GM18526 (cell line): ENCODE measurements around the gene SLC39A3.

Experiments
- POLR2A ChIP-seq: IDR thresholded peaks from 3 replicates; pipeline ENCODE4 v1.6.1; 2011; ENCODE audit not compliant: insufficient read length; ENCODE audit errors: extremely low read depth

The SLC39A3 gene

GRCh38 chr19:2722541-2723344 lies 17.1 kb downstream of the SLC39A3 start:
- no peak for TF ChIP-seq POLR2A

GRCh38 chr19:2721570-2722540 lies 18.0 kb downstream of the SLC39A3 start:
- TF ChIP-seq POLR2A = no peak

GRCh38 chr19:2720777-2721569 lies 18.8 kb downstream of the SLC39A3 start, which contains the start of gene DIRAS1:
TSS of gene DIRAS1 (minus strand) at chr19:2721372. CDS start at chr19:2717806, 3,566 bp downstream.
- no peak for TF ChIP-seq POLR2A

GRCh38 chr19:2719920-2720776 lies 19.7 kb downstream of the SLC39A3 start:
- no peak for TF ChIP-seq POLR2A

GRCh38 chr19:2719232-2719735 lies 20.5 kb downstream of the SLC39A3 start:
- no peak for TF ChIP-seq POLR2A

GRCh38 chr19:2717638-2718541 lies 21.9 kb downstream of the SLC39A3 start:
- no peak for TF ChIP-seq POLR2A

- no peak for TF ChIP-seq POLR2A
Measured at GRCh38 chr19:2716722-2717637, 22.8 kb downstream of the SLC39A3 start.

GRCh38 chr19:2716275-2716650 lies 23.6 kb downstream of the SLC39A3 start:
- no peak for TF ChIP-seq POLR2A

GRCh38 chr19:2715470-2716274 lies 24.1 kb downstream of the SLC39A3 start:
- TF ChIP-seq POLR2A = no peak

GRCh38 chr19:2714531-2715269 lies 25.1 kb downstream of the SLC39A3 start:
- TF ChIP-seq POLR2A = no peak

- TF ChIP-seq POLR2A = no peak
Measured at GRCh38 chr19:2711875-2712205, 28.0 kb downstream of the SLC39A3 start.
